GM18498 (cell line): ENCODE results near the gene NBR1.
"Not testable (repeated sequence)": the region's sequence is repeated elsewhere in the genome, so short reads cannot be mapped to it uniquely, and the experiment has no call there.

ENCODE experiments used
- ATAC-seq: cut with Tn5 transposase; IDR thresholded peaks from one replicate; pipeline ENCODE4 v1.9.1; 2021; ENCODE audit warnings: mild to moderate bottlenecking, moderate library complexity; ENCODE audit not compliant: unreplicated experiment

The NBR1 gene

DNA sequence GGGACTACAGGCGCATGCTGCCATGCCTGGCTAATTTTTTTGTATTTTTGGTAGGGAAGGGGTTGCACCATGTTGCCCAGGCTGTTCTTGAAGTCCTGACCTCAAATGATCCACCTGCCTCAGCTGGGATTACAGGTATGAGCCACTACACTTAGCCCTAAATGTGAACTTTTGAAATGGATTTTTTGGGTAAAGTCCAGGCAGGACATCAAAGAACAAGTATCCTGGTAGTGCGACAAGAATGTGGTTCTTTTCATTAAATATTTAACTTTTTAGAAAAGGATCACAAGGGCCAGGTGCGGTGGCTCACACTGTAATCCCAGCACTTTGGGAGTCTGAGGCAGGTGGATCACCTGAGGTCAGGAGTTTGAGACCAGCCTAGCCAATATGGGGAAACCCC, 15.3 kb upstream of the NBR1 start:
- ATAC-seq = no peak

GRCh38 chr17:43159232-43159631, 11.8 kb upstream of the NBR1 start:
- ATAC-seq = not testable (repeated sequence)

DNA sequence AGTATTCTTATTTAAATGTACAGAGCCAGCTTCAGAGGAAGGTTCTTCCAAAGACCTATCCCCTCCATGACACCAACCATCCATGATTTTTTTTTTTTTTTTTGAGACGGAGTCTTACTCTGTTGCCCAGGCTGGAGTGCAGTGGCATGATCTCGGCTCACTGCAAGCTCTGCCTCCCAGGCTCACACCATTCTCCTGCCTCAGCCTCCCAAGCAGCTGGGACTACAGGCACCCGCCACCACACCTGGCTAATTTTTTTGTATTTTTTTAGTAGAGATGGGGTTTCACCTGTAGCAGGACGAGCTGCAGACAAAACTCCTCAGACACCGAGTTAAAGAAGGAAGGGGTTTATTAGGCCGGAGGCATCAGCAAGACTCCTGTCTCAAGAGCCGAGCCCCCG, 11.1 kb upstream of the NBR1 start:
- not testable (repeated sequence) for ATAC-seq

DNA sequence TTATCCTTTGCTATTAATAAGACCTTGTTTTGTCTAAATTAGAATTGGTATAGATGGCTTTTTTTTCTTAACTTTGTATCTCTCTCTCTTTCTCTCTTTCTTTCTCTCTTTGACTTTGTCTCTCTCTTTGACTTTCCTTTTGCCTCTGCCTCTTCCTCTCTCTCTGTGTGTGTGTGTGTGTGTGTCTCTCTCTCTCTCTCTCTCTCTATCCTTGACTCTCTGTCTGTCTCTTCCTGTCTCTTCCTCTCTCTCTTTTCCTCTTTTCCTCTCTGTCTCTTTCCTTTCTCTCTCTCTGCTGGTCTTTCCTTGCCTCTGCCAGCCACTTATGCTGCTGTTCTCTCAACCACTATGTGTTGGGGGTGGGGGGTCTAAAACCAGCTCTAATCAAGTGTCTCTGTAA, 5.0 kb upstream of the NBR1 start:
- not testable (repeated sequence) for ATAC-seq

- peak; percentile 24 for ATAC-seq
Measured at GRCh38 chr17:43169561-43170139, 1.4 kb upstream of the NBR1 start.

DNA sequence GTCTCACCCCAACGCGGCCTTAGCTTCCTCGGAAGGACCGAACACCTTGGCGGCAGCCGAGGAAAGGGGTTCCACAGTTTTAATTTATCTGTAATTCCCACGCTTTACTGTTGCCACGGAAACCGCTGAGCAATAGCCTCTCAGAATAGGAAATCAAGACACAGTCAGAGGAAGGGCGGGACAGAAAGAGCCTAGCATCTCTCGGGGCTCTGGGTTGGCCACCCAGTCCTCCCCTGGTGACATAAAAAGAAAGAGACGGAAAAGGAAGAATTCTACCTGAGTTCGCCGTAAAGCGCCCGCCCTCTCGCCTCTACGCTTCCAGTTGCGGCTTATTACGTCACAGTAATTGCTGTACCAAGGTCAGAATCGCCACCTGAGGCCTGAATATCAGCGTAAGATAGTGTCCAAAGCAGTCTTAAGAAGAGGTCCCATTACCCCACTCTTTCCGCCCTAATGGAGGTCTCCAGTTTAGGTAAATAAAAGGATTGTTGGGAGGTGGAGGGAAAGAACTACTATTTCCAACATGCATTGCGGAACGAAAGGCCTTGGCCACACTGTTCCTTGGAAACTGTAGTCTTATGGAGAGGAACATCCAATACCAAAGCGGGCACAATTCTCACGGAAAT, 761 bp upstream of the NBR1 start:
- ATAC-seq = peak; percentile 73

DNA sequence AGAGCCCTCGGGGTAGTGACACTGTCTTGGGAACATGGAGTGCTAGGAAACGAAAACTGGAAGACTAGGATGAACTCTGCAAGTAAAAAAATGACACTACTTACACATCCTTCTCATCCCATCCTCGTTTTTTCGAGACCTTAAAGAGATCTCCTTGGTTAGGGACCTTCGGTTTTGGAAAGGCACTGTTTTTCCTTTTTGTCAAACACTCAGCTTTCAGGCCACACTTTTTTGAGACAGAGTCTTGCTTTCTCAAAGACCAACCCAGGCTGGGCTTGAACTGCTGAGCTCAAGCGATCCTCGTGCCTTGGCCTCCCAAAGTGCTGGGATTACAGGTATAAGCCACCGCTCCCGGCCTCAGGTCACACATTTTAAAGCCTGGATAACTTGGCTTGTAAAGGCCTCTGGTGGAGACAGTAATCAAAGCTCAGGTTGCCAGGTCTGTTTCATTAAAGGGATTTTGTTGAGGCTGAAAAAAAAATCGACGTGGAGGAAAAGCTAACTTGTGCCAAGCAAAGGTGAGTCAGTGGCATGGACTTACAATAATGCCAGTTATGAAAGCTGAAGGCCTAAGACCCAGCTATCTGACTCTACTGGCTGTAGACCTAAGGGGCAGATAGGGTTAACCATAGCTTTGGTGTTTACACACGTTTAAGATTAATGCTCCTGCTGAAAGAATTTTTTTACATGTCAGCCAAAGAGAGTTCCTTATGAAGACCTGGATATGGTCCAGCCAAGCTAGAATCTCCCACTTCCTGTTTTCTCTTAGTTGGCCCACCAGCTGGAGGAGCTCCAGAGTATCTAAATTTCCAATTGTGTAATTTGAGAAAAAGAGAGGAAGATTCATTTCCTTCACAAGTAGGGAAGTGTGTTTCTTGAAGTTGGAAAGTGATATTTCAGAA, 823 bp downstream of the NBR1 start:
- ATAC-seq = no peak

DNA sequence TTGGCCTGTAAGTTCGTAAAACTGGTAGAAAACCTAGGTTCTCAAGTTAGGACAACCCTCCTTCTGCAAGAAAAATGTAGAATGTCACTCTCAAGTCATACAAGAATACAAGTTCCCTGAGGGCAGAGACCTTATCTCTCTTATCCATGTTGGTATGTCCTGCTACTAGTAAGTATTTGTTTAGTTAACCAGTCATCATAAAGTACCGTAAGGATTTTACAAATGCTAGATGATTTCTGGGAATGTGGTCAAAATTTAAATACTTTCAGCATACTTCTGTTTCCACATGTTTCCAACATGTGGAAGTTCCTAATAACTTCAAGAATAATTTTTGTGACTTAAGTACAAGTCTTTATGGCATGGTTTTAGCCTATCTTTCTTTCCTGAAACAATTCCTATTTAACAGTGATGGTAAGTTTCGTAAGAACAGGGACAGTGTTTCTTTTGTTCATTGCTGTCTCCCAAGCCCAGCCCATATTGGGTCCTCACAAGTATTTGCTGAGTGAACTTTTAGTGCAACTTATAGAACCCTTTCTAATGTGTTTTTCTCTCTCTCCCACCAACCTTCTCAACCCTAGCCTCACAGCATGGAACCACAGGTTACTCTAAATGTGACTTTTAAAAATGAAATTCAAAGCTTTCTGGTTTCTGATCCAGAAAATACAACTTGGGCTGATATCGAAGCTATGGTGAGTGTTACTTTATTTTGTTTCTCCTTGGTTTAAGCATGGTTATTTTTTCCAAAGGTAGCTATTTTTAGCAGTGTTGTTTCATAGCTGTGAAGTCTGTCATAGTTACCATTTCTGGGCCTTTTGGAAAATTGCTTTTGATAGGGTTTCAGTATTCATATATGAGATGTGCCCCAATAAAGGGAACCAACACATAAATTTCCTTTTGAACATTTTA, 4.5 kb downstream of the NBR1 start:
- no peak for ATAC-seq

DNA sequence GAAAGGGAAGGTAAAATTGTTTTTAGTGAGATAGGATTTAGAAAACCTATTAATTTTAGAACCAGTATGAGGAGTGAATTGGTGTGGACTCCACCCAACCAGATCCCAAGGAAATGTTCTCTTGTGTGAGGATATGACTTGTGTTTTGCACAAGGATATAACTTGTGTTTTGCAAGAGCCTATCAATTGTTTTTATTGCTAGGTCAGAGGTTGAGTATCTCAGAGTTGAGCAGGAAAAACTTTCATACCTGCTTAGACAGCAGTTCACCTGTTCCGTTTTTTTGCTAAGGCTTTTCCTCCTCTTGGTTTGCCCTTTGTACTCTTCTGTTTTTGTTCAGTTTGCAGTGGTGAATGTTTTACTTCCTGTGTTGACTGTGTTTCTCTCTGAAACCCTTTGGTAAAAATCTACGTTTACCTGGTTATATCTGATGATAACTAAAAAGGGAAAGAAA, 5.1 kb downstream of the NBR1 start:
- no peak for ATAC-seq

DNA sequence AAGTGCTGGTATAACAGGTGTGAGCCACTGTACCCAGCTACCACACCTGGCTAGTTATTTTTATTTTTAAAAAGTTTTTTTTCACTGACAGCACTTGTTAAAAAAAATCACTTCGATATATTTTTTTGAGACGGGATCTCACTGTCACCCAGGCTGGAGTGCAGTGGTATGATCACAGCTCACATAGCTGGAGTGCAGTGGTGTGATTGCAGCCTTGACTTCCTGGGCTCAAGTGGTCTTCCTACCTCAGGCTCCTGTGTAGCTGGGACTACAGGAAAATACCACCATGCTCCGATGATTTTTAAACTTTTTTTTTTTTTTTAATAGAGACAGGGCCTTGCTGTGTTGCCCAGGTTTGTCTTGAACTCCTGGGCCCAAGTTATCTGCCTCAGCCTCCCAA, 12.9 kb downstream of the NBR1 start:
- no peak for ATAC-seq

GRCh38 chr17:43186656-43187055, 15.6 kb downstream of the NBR1 start:
- not testable (repeated sequence) for ATAC-seq

DNA sequence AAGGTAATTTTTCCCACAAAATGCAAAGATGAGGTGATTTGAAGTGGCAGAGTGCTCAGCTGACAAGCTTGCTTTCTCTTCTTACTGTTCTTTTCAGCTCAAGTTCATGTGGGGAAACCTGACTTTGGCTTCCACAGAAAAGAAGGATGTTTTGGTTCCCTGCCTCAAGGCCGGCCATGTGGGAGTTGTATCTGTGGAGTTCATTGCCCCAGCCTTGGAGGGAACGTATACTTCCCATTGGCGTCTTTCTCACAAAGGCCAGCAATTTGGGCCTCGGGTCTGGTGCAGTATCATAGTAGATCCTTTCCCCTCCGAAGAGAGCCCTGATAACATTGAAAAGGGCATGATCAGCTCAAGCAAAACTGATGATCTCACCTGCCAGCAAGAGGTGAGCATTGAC, 22.2 kb downstream of the NBR1 start:
- ATAC-seq = no peak

GRCh38 chr17:43199633-43200032, 28.6 kb downstream of the NBR1 start:
- ATAC-seq = no peak

DNA sequence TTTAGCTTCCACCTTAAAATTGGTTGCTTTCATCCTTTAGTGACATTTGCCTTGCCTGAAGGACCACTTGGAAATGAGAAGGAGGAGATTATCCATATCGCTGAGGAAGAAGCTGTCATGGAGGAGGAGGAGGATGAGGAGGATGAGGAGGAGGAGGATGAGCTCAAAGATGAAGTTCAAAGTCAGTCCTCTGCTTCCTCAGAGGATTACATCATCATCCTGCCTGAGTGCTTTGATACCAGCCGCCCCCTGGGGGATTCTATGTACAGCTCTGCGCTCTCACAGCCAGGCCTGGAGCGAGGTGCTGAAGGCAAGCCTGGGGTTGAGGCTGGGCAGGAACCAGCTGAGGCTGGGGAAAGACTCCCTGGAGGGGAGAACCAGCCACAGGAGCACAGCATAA, 29.1 kb downstream of the NBR1 start:
- no peak for ATAC-seq

DNA sequence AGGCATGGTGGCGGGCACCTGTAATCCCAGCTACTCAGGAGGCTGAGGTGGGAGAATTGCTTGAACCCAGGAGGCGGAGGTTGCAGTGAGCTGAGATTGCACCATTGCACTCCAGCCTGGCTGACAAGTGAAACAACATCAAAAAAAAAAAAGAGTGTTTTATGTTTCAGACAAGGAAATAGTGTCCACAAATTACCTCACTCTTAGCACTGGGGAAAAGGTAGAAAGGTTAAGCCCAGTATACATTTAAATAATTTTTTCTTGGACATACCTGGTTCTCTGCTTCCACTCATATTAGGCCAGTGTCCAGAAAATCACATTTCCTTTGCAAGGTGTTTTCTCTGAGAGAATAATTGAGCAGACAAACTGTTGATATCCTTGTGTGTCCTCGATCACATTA, 32.0 kb downstream of the NBR1 start:
- not testable (repeated sequence) for ATAC-seq

- ATAC-seq = no peak
Measured at GRCh38 chr17:43210576-43210975, 39.6 kb downstream of the NBR1 start.

DNA sequence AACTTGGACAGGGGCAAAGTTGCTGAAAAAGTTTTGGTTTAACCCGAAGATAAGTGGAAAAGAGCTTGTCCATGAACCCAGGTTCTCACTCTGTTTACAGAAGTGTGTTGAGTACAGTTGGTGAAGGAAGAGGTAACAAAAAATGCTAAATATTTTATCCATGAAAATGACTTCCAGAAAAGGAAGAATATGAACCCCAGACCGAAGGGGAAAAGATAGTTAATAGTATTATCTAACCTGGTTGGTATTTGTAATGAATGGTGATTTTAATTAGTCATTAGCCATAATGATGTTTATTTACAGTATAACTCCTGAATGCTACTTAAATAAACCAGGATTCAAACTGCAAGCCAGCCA, 40.1 kb downstream of the NBR1 start:
- no peak for ATAC-seq

- ATAC-seq = peak; percentile 78
Measured at GRCh38 chr17:43211480-43212402, 40.7 kb downstream of the NBR1 start, which contains the start of gene TMEM106A. TMEM106A (plus strand) TSS chr17:43211875; CDS start chr17:43213042, 1,167 bp downstream.

- no peak for ATAC-seq
Measured at GRCh38 chr17:43212641-43213490, 41.9 kb downstream of the NBR1 start.
